Measurements from ENCODE around the gene DEDD.

The DEDD gene

GRCh38 chr1:161092621-161093028 is 39.8 kb downstream of the DEDD start:
- no peaks in the 10 kb centered on the region for H3K79me2 ChIP-seq (ENCODE audit: control insufficient read depth, insufficient read depth, low read length, unreplicated experiment)

GRCh38 chr1:161091796-161092507 is 40.5 kb downstream of the DEDD start:
- no peaks in the 10 kb centered on the region for H3K27me3 ChIP-seq (ENCODE audit: insufficient read depth, low read length)
- H3K27ac ChIP-seq (ENCODE audit: low read depth, low read length), result no peak overlapping the region
- no peaks in the 10 kb centered on the region for H3K79me2 ChIP-seq (ENCODE audit: control insufficient read depth, insufficient read depth, low read length, unreplicated experiment)
- no peaks in the 10 kb centered on the region for H3K36me3 ChIP-seq (ENCODE audit: insufficient read depth, low read length)
- no peak overlapping the region for H3K4me3 ChIP-seq (ENCODE audit: low read depth, low read length)
- no peak overlapping the region for H2AFZ ChIP-seq (ENCODE audit: low read length, unreplicated experiment)
- peaks cover 25% of the 10 kb centered on the region for H3K4me1 ChIP-seq (ENCODE audit: control insufficient read depth, insufficient read depth, low read length, unreplicated experiment)

More at GRCh38 chr1:161092621-161093028, 39.8 kb downstream of the DEDD start:
- H3K27ac ChIP-seq (ENCODE audit: low read depth, low read length), result no peak overlapping the region
- no peak overlapping the region for H2AFZ ChIP-seq (ENCODE audit: low read length, unreplicated experiment)
- no peaks in the 10 kb centered on the region for H3K27me3 ChIP-seq (ENCODE audit: insufficient read depth, low read length)
- no peak overlapping the region for H3K4me3 ChIP-seq (ENCODE audit: low read depth, low read length)
- no peaks in the 10 kb centered on the region for H3K36me3 ChIP-seq (ENCODE audit: insufficient read depth, low read length)
- H3K4me1 ChIP-seq (ENCODE audit: control insufficient read depth, insufficient read depth, low read length, unreplicated experiment), result peaks cover 25% of the 10 kb centered on the region

- no peak overlapping the region for H3K4me3 ChIP-seq (ENCODE audit: low read depth, low read length)
- H3K27ac ChIP-seq (ENCODE audit: low read depth, low read length), result no peak overlapping the region
- H3K79me2 ChIP-seq (ENCODE audit: control insufficient read depth, insufficient read depth, low read length, unreplicated experiment), result no peaks in the 10 kb centered on the region
- H2AFZ ChIP-seq (ENCODE audit: low read length, unreplicated experiment), result no peak overlapping the region
- no peaks in the 10 kb centered on the region for H3K36me3 ChIP-seq (ENCODE audit: insufficient read depth, low read length)
- H3K27me3 ChIP-seq (ENCODE audit: insufficient read depth, low read length), result no peaks in the 10 kb centered on the region
- H3K4me1 ChIP-seq (ENCODE audit: control insufficient read depth, insufficient read depth, low read length, unreplicated experiment), result peaks cover 22% of the 10 kb centered on the region
These were observed 41.4 kb downstream of the DEDD start for GRCh38 chr1:161091093-161091492.

- Histone ChIP-seq H3K27ac (ENCODE audit: low read depth, low read length) (no peak overlapping the region), H3K79me2 (ENCODE audit: control insufficient read depth, insufficient read depth, low read length, unreplicated experiment) (no peaks in the 10 kb centered on the region), H3K4me1 (ENCODE audit: control insufficient read depth, insufficient read depth, low read length, unreplicated experiment) (peaks cover 22% of the 10 kb centered on the region), H3K27me3 (ENCODE audit: insufficient read depth, low read length) (no peaks in the 10 kb centered on the region), H2AFZ (ENCODE audit: low read length, unreplicated experiment) (no peak overlapping the region), H3K4me3 (ENCODE audit: low read depth, low read length) (no peak overlapping the region), H3K36me3 (ENCODE audit: insufficient read depth, low read length) (no peaks in the 10 kb centered on the region)
These were observed 41.9 kb downstream of the DEDD start for GRCh38 chr1:161090617-161091016.

GRCh38 chr1:161089938-161090337 is 42.5 kb downstream of the DEDD start:
- H3K4me1 ChIP-seq (ENCODE audit: control insufficient read depth, insufficient read depth, low read length, unreplicated experiment), result peaks cover 27% of the 10 kb centered on the region
- H3K79me2 ChIP-seq (ENCODE audit: control insufficient read depth, insufficient read depth, low read length, unreplicated experiment), result no peaks in the 10 kb centered on the region
- no peak overlapping the region for H2AFZ ChIP-seq (ENCODE audit: low read length, unreplicated experiment)
- no peaks in the 10 kb centered on the region for H3K27me3 ChIP-seq (ENCODE audit: insufficient read depth, low read length)
- H3K27ac ChIP-seq (ENCODE audit: low read depth, low read length), result no peak overlapping the region
- H3K36me3 ChIP-seq (ENCODE audit: insufficient read depth, low read length), result no peaks in the 10 kb centered on the region
- H3K4me3 ChIP-seq (ENCODE audit: low read depth, low read length), result no peak overlapping the region

- Histone ChIP-seq H3K27ac (ENCODE audit: low read depth, low read length) (no peak within 1 kb of the TSS), H2AFZ (ENCODE audit: low read length, unreplicated experiment) (no peak within 1 kb of the TSS), H3K27me3 (ENCODE audit: insufficient read depth, low read length) (no peaks in the 10 kb centered on the region), H3K4me1 (ENCODE audit: control insufficient read depth, insufficient read depth, low read length, unreplicated experiment) (peaks cover 31% of the 10 kb centered on the region), H3K79me2 (ENCODE audit: control insufficient read depth, insufficient read depth, low read length, unreplicated experiment) (no peaks in the 10 kb centered on the region), H3K36me3 (ENCODE audit: insufficient read depth, low read length) (no peaks in the 10 kb centered on the region), H3K4me3 (ENCODE audit: low read depth, low read length) (no peak within 1 kb of the TSS)
These were observed 43.1 kb downstream of the DEDD start, which contains the start of gene NECTIN4 for GRCh38 chr1:161089251-161089924. NECTIN4 (minus strand) TSS chr1:161089558; CDS start chr1:161089296, 262 bp downstream.

- peaks cover 39% of the 10 kb centered on the region for H3K4me1 ChIP-seq (ENCODE audit: control insufficient read depth, insufficient read depth, low read length, unreplicated experiment)
- no peak overlapping the region for H3K27ac ChIP-seq (ENCODE audit: low read depth, low read length)
- H3K27me3 ChIP-seq (ENCODE audit: insufficient read depth, low read length), result no peaks in the 10 kb centered on the region
- no peak overlapping the region for H2AFZ ChIP-seq (ENCODE audit: low read length, unreplicated experiment)
- no peaks in the 10 kb centered on the region for H3K36me3 ChIP-seq (ENCODE audit: insufficient read depth, low read length)
- H3K79me2 ChIP-seq (ENCODE audit: control insufficient read depth, insufficient read depth, low read length, unreplicated experiment), result no peaks in the 10 kb centered on the region
- H3K4me3 ChIP-seq (ENCODE audit: low read depth, low read length), result no peak overlapping the region
These were observed 43.8 kb downstream of the DEDD start for GRCh38 chr1:161088587-161089110.

- Histone ChIP-seq H2AFZ (ENCODE audit: low read length, unreplicated experiment) (no peak overlapping the region), H3K27ac (ENCODE audit: low read depth, low read length) (no peak overlapping the region), H3K27me3 (ENCODE audit: insufficient read depth, low read length) (no peaks in the 10 kb centered on the region), H3K4me1 (ENCODE audit: control insufficient read depth, insufficient read depth, low read length, unreplicated experiment) (peaks cover 40% of the 10 kb centered on the region), H3K79me2 (ENCODE audit: control insufficient read depth, insufficient read depth, low read length, unreplicated experiment) (no peaks in the 10 kb centered on the region), H3K4me3 (ENCODE audit: low read depth, low read length) (no peak overlapping the region), H3K36me3 (ENCODE audit: insufficient read depth, low read length) (no peaks in the 10 kb centered on the region)
These were observed 46.0 kb downstream of the DEDD start for GRCh38 chr1:161086457-161086856.

GRCh38 chr1:161085165-161085564 is 47.3 kb downstream of the DEDD start:
- Histone ChIP-seq H3K4me3 (ENCODE audit: low read depth, low read length) (no peak overlapping the region), H3K27ac (ENCODE audit: low read depth, low read length) (no peak overlapping the region), H3K79me2 (ENCODE audit: control insufficient read depth, insufficient read depth, low read length, unreplicated experiment) (no peaks in the 10 kb centered on the region), H3K27me3 (ENCODE audit: insufficient read depth, low read length) (no peaks in the 10 kb centered on the region), H3K36me3 (ENCODE audit: insufficient read depth, low read length) (no peaks in the 10 kb centered on the region), H2AFZ (ENCODE audit: low read length, unreplicated experiment) (no peak overlapping the region), H3K4me1 (ENCODE audit: control insufficient read depth, insufficient read depth, low read length, unreplicated experiment) (peaks cover 49% of the 10 kb centered on the region)

GRCh38 chr1:161084597-161084988 is 47.9 kb downstream of the DEDD start:
- H3K36me3 ChIP-seq (ENCODE audit: insufficient read depth, low read length), result no peaks in the 10 kb centered on the region
- H3K4me3 ChIP-seq (ENCODE audit: low read depth, low read length), result no peak overlapping the region
- H3K4me1 ChIP-seq (ENCODE audit: control insufficient read depth, insufficient read depth, low read length, unreplicated experiment), result peaks cover 49% of the 10 kb centered on the region
- H3K27me3 ChIP-seq (ENCODE audit: insufficient read depth, low read length), result no peaks in the 10 kb centered on the region
- no peak overlapping the region for H3K27ac ChIP-seq (ENCODE audit: low read depth, low read length)
- H3K79me2 ChIP-seq (ENCODE audit: control insufficient read depth, insufficient read depth, low read length, unreplicated experiment), result no peaks in the 10 kb centered on the region
- no peak overlapping the region for H2AFZ ChIP-seq (ENCODE audit: low read length, unreplicated experiment)

All from ACC112 (cell line).